Measurements from ENCODE around the gene METTL8. TPM values are rescaled to one million over a fixed set of nuclear protein-coding genes. Genes with fewer than 3 reads are reported as not detected.
"Not testable (repeated sequence)": the region's sequence is repeated elsewhere in the genome, so short reads cannot be mapped to it uniquely, and the experiment has no call there.

Gene METTL8
- total RNA-seq, 1 experiment from 2014 or later, result 19.5 TPM

DNA sequence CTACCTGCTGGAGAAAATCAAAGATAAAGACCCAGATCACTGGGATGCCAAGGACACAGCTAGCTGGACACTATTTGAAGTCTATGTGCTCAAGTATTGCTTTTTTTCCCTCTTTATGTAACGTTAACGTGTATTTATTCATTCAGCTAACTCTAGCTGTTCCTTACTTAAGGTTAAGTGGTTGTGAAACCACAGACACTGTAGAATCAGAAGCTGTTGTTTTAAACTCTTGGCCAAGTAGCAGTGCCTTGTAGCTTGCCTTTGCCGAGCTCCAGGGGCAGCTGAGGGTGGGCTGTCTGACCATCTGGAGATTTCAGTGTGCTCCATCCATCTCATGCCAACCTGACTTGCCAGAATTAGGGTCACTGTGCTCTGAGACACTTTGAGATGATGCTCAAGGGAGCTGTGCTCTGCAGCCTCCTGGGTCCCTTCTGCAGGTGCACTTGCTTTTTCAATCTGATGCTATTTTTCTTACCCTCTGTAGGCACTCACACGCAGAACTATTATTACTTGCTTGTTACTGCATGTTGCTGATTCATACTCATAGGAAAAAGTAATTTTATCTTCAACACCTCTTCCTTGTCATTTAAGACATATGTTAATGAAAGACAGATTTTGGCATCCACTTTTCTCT lies 116.2 kb downstream of the METTL8 start:
- no peak overlapping the region for H3K27ac ChIP-seq
- H3K4me1 ChIP-seq (replicated peaks), result no peaks in the 10 kb centered on the region
- 0 out of 2 replicates have a peak, but pooled peaks cover 3% of the 10 kb centered on the region for H3K36me3 ChIP-seq
- no peak for DNase-seq (ENCODE audit: low read depth in 1 of 2, low spot score in 2 of 2)
- no peak overlapping the region for H3K4me3 ChIP-seq
- no peaks in the 10 kb centered on the region for H3K9me3 ChIP-seq (replicated peaks)
- no peaks in the 10 kb centered on the region for H3K27me3 ChIP-seq (replicated peaks)

GRCh38 chr2:171316755-171317337 lies 116.9 kb downstream of the METTL8 start:
- H3K36me3 ChIP-seq, result 0 out of 2 replicates have a peak, but pooled peaks cover 3% of the 10 kb centered on the region
- H3K4me3 ChIP-seq, result no peak overlapping the region
- no peak for DNase-seq (ENCODE audit: low read depth in 1 of 2, low spot score in 2 of 2)
- no peaks in the 10 kb centered on the region; the same call in 1 of the 2 replicates for H3K9me3 ChIP-seq (replicated peaks)
- H3K27ac ChIP-seq, result no peak overlapping the region
- H3K4me1 ChIP-seq (replicated peaks), result no peaks in the 10 kb centered on the region
- H3K27me3 ChIP-seq (replicated peaks), result no peaks in the 10 kb centered on the region

DNA sequence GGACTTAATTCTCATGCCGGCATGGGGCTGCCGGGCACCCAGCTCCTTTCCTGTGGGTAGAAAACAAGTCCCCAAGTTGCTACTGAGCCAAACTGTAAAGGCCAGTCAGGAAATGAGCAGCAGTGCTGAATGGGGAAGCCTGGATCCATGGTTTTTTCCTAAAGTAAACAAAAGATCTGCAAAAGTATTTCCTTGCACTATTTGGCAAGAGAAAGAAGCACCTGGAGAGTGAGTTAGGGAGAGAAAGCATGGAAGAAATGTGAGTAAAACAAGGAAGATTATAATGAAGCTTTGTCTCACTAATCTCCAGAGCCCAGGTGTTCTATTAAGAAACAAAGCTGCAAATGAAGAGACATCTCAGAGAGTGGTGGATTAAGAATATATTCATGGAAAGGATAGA lies 117.6 kb downstream of the METTL8 start:
- Histone ChIP-seq H3K4me3 (no peak overlapping the region), H3K27ac (no peak overlapping the region), H3K27me3 (replicated peaks) (no peaks in the 10 kb centered on the region), H3K9me3 (replicated peaks) (no peaks in the 10 kb centered on the region; the same call in 1 of the 2 replicates), H3K36me3 (0 out of 2 replicates have a peak, but pooled peaks cover 3% of the 10 kb centered on the region), H3K4me1 (replicated peaks) (no peaks in the 10 kb centered on the region)
- no peak for DNase-seq (ENCODE audit: low read depth in 1 of 2, low spot score in 2 of 2)

- Histone ChIP-seq H3K9me3 (replicated peaks) (no peaks in the 10 kb centered on the region; the same call in 1 of the 2 replicates), H3K36me3 (0 out of 2 replicates have a peak, but pooled peaks cover 3% of the 10 kb centered on the region), H3K27me3 (replicated peaks) (no peaks in the 10 kb centered on the region), H3K27ac (no peak overlapping the region), H3K4me1 (replicated peaks) (no peaks in the 10 kb centered on the region), H3K4me3 (no peak overlapping the region)
- DNase-seq (ENCODE audit: low read depth in 1 of 2, low spot score in 2 of 2), result no peak
Measured at GRCh38 chr2:171315781-171316180, 118.0 kb downstream of the METTL8 start.

DNA sequence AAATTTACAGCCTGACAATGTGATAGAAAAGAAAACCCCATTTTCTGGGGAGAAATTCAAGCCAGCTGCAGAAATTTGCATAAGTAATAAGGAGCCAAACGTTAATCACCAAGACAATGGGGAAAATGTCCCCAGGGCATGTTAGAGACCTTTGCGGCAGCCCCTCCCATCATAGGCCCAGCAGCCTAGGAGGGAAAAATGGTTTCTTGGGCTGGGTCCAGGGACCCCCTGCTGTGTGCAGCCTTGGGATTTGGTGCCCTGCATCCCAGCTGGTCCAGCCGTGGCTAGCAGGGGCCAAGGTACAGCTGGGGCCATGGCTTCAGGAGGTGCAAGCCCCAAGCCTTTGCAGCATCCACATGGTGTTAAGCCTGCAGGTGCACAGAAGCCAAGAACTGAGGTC lies 121.6 kb downstream of the METTL8 start:
- not testable (repeated sequence) for DNase-seq (ENCODE audit: low read depth in 1 of 2, low spot score in 2 of 2); H3K36me3 ChIP-seq; H3K27ac ChIP-seq; H3K4me3 ChIP-seq; H3K9me3 ChIP-seq (replicated peaks); H3K4me1 ChIP-seq (replicated peaks); H3K27me3 ChIP-seq (replicated peaks)

DNA sequence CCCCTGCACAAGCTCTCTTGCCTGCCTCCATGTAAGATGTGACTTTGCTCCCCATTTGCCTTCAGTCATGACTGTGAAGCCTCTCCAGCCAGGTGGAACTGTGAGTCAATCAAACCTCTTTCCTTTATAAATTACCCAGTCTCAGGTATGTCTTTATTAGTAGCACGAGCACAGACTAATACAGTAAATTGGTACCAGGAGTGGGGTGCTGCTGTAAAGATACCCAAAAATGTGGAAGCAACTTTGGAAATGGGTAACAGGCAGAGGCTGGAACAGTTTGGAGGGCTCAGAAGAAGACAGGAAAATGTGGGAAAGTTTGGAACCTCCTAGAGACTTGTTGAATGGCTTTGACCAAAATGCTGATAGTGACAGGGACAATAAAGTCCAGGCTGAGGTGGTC lies 122.2 kb downstream of the METTL8 start:
- H3K4me3 ChIP-seq; H3K36me3 ChIP-seq; H3K27me3 ChIP-seq (replicated peaks); H3K27ac ChIP-seq; DNase-seq (ENCODE audit: low read depth in 1 of 2, low spot score in 2 of 2); H3K9me3 ChIP-seq (replicated peaks); H3K4me1 ChIP-seq (replicated peaks): not testable (repeated sequence)

- Histone ChIP-seq H3K27me3 (replicated peaks) (no peaks in the 10 kb centered on the region), H3K9me3 (replicated peaks) (no peaks in the 10 kb centered on the region; the same call in 1 of the 2 replicates), H3K36me3 (no peaks in the 10 kb centered on the region), H3K4me3 (no peak overlapping the region), H3K4me1 (replicated peaks) (no peaks in the 10 kb centered on the region), H3K27ac (no peak overlapping the region)
- DNase-seq (ENCODE audit: low read depth in 1 of 2, low spot score in 2 of 2), result no peak
Measured at GRCh38 chr2:171310889-171311288, 122.9 kb downstream of the METTL8 start.

DNA sequence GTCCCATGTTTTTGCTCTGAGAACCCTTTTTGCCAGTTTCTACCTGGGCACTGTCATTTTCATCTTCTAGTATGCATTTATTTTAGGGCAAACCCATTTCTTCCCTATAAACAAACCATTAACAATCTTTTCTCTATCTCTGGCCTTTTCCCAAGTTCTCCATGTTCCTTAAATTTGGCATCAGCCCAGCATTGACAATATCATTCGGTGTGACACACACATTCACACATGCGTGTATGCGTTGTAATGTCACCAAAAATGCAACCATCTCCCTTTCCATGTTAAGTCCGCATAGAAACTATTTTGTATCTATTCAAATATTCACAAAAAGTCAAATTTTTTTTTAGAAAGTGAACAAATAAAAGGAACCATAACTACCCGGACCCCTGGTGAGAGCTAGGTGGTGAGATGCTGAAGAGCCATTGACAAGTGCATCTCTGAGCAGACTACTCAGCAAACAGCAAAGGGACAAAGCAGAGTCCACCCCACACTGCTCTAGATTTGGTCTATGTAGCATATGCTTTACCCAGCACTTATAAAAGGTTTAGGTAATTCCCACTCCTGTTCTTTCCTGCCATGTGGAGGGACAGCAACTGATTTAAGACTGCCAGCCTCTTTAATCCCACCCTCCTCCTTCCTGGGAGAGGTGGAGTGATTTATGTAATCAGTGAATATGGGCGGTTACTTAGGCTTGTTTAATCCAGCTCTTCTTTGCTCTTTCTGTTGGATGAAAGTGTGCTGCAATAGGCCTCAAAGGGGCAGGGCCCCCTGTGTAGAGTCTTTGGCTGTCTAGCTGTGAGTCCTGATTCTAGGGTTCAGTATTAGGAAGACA lies 124.1 kb downstream of the METTL8 start:
- H3K9me3 ChIP-seq (replicated peaks), result no peaks in the 10 kb centered on the region; the same call in 1 of the 2 replicates
- H3K36me3 ChIP-seq, result no peaks in the 10 kb centered on the region
- no peaks in the 10 kb centered on the region for H3K27me3 ChIP-seq (replicated peaks)
- DNase-seq (ENCODE audit: low read depth in 1 of 2, low spot score in 2 of 2), result no peak
- no peak overlapping the region for H3K27ac ChIP-seq
- no peak overlapping the region for H3K4me3 ChIP-seq
- H3K4me1 ChIP-seq (replicated peaks), result no peaks in the 10 kb centered on the region

DNA sequence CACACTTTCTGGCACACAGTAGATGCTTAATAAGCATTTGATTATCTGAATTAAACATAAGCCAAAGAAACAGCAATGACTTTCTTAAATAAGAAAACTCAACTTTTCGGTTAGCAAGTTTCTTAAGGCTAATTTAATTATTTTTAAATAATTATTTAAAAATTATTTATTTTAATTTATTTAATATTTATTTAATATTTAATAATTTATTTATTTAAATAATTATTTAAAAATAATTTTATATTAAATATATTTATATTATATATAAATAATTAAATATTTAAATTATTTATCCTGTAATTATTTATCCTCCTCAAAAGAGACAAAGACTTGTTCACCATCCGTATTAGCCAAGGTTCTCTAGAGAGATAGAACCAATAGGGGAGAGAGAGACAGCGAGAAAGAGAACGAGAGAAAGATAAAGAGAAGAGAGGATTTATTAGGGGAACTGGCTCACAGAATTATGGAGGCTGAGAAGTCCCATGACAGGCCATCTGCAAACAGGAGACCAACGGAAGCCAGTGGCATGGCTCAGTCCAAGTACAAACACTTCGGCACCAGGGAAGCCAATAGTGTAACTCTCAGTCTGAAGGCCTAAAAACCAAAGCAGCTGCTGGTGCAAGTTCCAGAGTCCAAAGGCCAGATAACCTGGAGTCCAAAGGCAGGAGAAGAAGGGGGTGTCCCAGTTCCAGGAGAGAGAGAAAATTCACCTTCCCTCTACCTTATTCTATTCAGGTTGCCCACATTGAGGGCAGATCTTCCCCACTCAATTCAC lies 125.3 kb downstream of the METTL8 start:
- H3K27me3 ChIP-seq (replicated peaks), result no peaks in the 10 kb centered on the region
- no peaks in the 10 kb centered on the region; the same call in 1 of the 2 replicates for H3K9me3 ChIP-seq (replicated peaks)
- no peak for DNase-seq (ENCODE audit: low read depth in 1 of 2, low spot score in 2 of 2)
- H3K4me1 ChIP-seq (replicated peaks), result no peaks in the 10 kb centered on the region
- no peaks in the 10 kb centered on the region for H3K36me3 ChIP-seq
- no peak overlapping the region for H3K4me3 ChIP-seq
- H3K27ac ChIP-seq, result no peak overlapping the region

- Histone ChIP-seq H3K36me3 (no peaks in the 10 kb centered on the region), H3K4me3 (no peak overlapping the region), H3K27ac (no peak overlapping the region), H3K4me1 (replicated peaks) (no peaks in the 10 kb centered on the region), H3K27me3 (replicated peaks) (no peaks in the 10 kb centered on the region), H3K9me3 (replicated peaks) (no peaks in the 10 kb centered on the region; the same call in 1 of the 2 replicates)
- no peak for DNase-seq (ENCODE audit: low read depth in 1 of 2, low spot score in 2 of 2)
Measured at GRCh38 chr2:171307560-171307959, 126.2 kb downstream of the METTL8 start.

DNA sequence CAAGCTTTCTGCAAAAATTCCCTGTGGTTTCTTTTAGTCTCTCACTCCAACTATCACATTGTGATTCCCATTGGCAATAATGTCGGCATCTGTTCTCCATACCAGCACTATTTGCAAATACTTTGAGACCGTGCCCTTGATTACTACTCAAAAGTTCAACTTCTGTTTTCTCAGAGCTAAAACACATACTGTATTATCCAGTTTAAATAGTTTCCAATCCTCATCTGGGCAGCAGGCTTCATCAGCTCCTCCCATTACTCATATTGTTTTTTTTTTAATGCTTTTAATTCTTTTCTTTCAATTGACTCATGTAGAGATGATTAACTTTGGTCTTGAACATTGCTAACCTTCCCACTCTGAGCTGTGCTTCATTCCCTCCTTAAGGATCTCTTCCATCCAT lies 135.8 kb downstream of the METTL8 start:
- no peak for DNase-seq (ENCODE audit: low read depth in 1 of 2, low spot score in 2 of 2)
- H3K27me3 ChIP-seq (replicated peaks), result no peaks in the 10 kb centered on the region
- no peak overlapping the region for H3K4me3 ChIP-seq
- H3K9me3 ChIP-seq (replicated peaks), result no peaks in the 10 kb centered on the region
- no peaks in the 10 kb centered on the region for H3K4me1 ChIP-seq (replicated peaks)
- H3K36me3 ChIP-seq, result no peaks in the 10 kb centered on the region
- H3K27ac ChIP-seq, result no peak overlapping the region

GRCh38 chr2:171294608-171295007 lies 139.2 kb downstream of the METTL8 start:
- H3K4me3 ChIP-seq, result no peak overlapping the region
- H3K27ac ChIP-seq, result no peak overlapping the region
- no peaks in the 10 kb centered on the region for H3K36me3 ChIP-seq
- no peak for DNase-seq (ENCODE audit: low read depth in 1 of 2, low spot score in 2 of 2)
- no peaks in the 10 kb centered on the region for H3K9me3 ChIP-seq (replicated peaks)
- H3K27me3 ChIP-seq (replicated peaks), result no peaks in the 10 kb centered on the region
- H3K4me1 ChIP-seq (replicated peaks), result peaks cover 8% of the 10 kb centered on the region; the same call in 1 of the 2 replicates

- no peak for DNase-seq (ENCODE audit: low read depth in 1 of 2, low spot score in 2 of 2)
- Histone ChIP-seq H3K4me1 (replicated peaks) (peaks cover 10% of the 10 kb centered on the region; the same call in 1 of the 2 replicates), H3K27me3 (replicated peaks) (no peaks in the 10 kb centered on the region), H3K36me3 (no peaks in the 10 kb centered on the region), H3K4me3 (no peak overlapping the region), H3K27ac (no peak overlapping the region), H3K9me3 (replicated peaks) (no peaks in the 10 kb centered on the region)
Measured at GRCh38 chr2:171293661-171294060, 140.1 kb downstream of the METTL8 start.

Measured in SJSA1 (cell line).